HG03025 (cell line): Measurements from ENCODE around the gene VENTX.
"Not testable (repeated sequence)": the region's sequence is repeated elsewhere in the genome, so short reads cannot be mapped to it uniquely, and the experiment has no call there.

Experiments
- ATAC-seq: cut with Tn5 transposase; IDR thresholded peaks from one replicate; pipeline ENCODE4 v1.9.1; 2021; ENCODE audit warnings: mild to moderate bottlenecking, moderate library complexity; ENCODE audit not compliant: unreplicated experiment, low FRiP score

Gene VENTX

GRCh38 chr10:133234796-133235195 lies 2.9 kb upstream of the VENTX start:
- ATAC-seq, result not testable (repeated sequence)

- ATAC-seq, result no peak
Measured at GRCh38 chr10:133235265-133235855, 2.3 kb upstream of the VENTX start.

- no peak for ATAC-seq
Measured at GRCh38 chr10:133235932-133236331, 1.7 kb upstream of the VENTX start.

GRCh38 chr10:133236401-133237240 lies 1.0 kb upstream of the VENTX start:
- ATAC-seq, result no peak

- ATAC-seq, result no peak
Measured at GRCh38 chr10:133237241-133237587, 441 bp upstream of the VENTX start.

GRCh38 chr10:133238466-133238804 lies 780 bp downstream of the VENTX start:
- ATAC-seq, result no peak

GRCh38 chr10:133239990-133240389 lies 2.3 kb downstream of the VENTX start:
- ATAC-seq, result no peak

GRCh38 chr10:133241501-133242205 lies 4.0 kb downstream of the VENTX start:
- ATAC-seq, result no peak

- no peak for ATAC-seq
Measured at GRCh38 chr10:133242611-133243356, 5.1 kb downstream of the VENTX start.

GRCh38 chr10:133243593-133243992 lies 5.9 kb downstream of the VENTX start:
- no peak for ATAC-seq

- no peak for ATAC-seq
Measured at GRCh38 chr10:133245439-133246235, 8.0 kb downstream of the VENTX start.

GRCh38 chr10:133246236-133246626 lies 8.6 kb downstream of the VENTX start:
- no peak for ATAC-seq

GRCh38 chr10:133247681-133248333 lies 10.2 kb downstream of the VENTX start:
- ATAC-seq, result no peak

- ATAC-seq, result no peak
Measured at GRCh38 chr10:133248334-133248715, 10.7 kb downstream of the VENTX start.

GRCh38 chr10:133249094-133249780 lies 11.6 kb downstream of the VENTX start:
- ATAC-seq, result no peak

GRCh38 chr10:133249975-133250754 lies 12.5 kb downstream of the VENTX start:
- ATAC-seq, result no peak

GRCh38 chr10:133251388-133252222 lies 13.9 kb downstream of the VENTX start:
- ATAC-seq, result no peak

GRCh38 chr10:133252223-133252552 lies 14.5 kb downstream of the VENTX start:
- no peak for ATAC-seq
